HL-60 (cell line): ENCODE measurements around the gene TMEM250.

ENCODE experiments used
- DNase-seq, 2 experiments: peaks; one replicate each; pipeline ENCODE4 v3.0.0-alpha.2; 2010 to 2020; ENCODE audit warnings: low read depth in 1 of 2, low spot score in 1 of 2
- H3K27ac ChIP-seq: fragments of 250-450 bp; sonication (Bioruptor Pico); replicated peaks from 2 replicates; pipeline ENCODE4 v1.5.1; 2020; ENCODE audit warnings: mild to moderate bottlenecking, moderate library complexity
- H3K27me3 ChIP-seq: fragments of 250-450 bp; sonication (Bioruptor Pico); 2 replicates; pipeline ENCODE4 v1.5.1; 2021; ENCODE audit warnings: mild to moderate bottlenecking, moderate library complexity; ENCODE audit not compliant: insufficient read depth, poor library complexity, severe bottlenecking
- H3K4me3 ChIP-seq: replicated peaks from 2 replicates; pipeline ENCODE4 v1.5.1; 2011; ENCODE audit warnings: mild to moderate bottlenecking, control low read depth, low read length; ENCODE audit not compliant: insufficient read depth
- CTCF ChIP-seq: IDR thresholded peaks from one replicate; pipeline ENCODE4 v1.5.1; 2011; ENCODE audit warnings: low read length, control low read depth, inconsistent platforms; ENCODE audit not compliant: insufficient read depth
- GABPA ChIP-seq: IDR thresholded peaks from 2 replicates; pipeline ENCODE4 v1.6.1; 2012; ENCODE audit warnings: low read depth
- POLR2AphosphoS5 ChIP-seq: IDR thresholded peaks from 2 replicates; pipeline ENCODE4 v1.6.1; 2012; ENCODE audit warnings: low read depth
- REST ChIP-seq: IDR thresholded peaks from 2 replicates; pipeline ENCODE4 v1.6.1; 2012; ENCODE audit warnings: low read depth; ENCODE audit not compliant: insufficient replicate concordance
- SPI1 ChIP-seq: IDR thresholded peaks from 2 replicates; pipeline ENCODE4 v1.6.1; 2012; ENCODE audit warnings: low read depth, mild to moderate bottlenecking, borderline replicate concordance

Gene TMEM250

GRCh38 chr9:136105398-136106135, 13.1 kb downstream of the TMEM250 start:
- peak; percentile 68; the same call in 1 of the 2 replicates for TF ChIP-seq SPI1
- no peak for TF ChIP-seq POLR2AphosphoS5
- no peak for TF ChIP-seq GABPA
- no peak for TF ChIP-seq CTCF
- TF ChIP-seq REST: no peak
- DNase-seq: no peak
- peaks cover 4% of the 10 kb centered on the region for H3K27me3 ChIP-seq
- H3K4me3 ChIP-seq: no peak overlapping the region
- H3K27ac ChIP-seq: no peak overlapping the region

GRCh38 chr9:136104916-136105315, 13.8 kb downstream of the TMEM250 start:
- Histone ChIP-seq H3K4me3 (no peak overlapping the region), H3K27me3 (peaks cover 4% of the 10 kb centered on the region), H3K27ac (no peak overlapping the region)
- TF ChIP-seq CTCF (no peak), SPI1 (no peak), REST (no peak), POLR2AphosphoS5 (no peak), GABPA (no peak)
- DNase-seq: no peak

- Histone ChIP-seq H3K4me3 (no peak overlapping the region), H3K27ac (no peak overlapping the region), H3K27me3 (peaks cover 4% of the 10 kb centered on the region)
- TF ChIP-seq REST (no peak), GABPA (no peak), POLR2AphosphoS5 (no peak), SPI1 (no peak), CTCF (no peak)
- DNase-seq: no peak
Observed at GRCh38 chr9:136104488-136104800, 14.2 kb downstream of the TMEM250 start.
